Esophagus squamous epithelium (tissue), 5 donors: ENCODE data around the gene ARHGAP35. TPM values are rescaled to one million over a fixed set of nuclear protein-coding genes. Genes with fewer than 3 reads are reported as not detected.

Experiments
- DNase-seq: peaks from one replicate; lab custom pipeline; 2025; lab: John Stamatoyannopoulos, UW
- H3K27ac ChIP-seq, 4 donors: fragments of 200-600 bp; sonication (generic); one replicate each; pipeline ENCODE4 v1.5.1; 2016 to 2019; ENCODE audit warnings: mild to moderate bottlenecking in 1 of 4
- H3K27me3 ChIP-seq, 4 donors: fragments of 200-600 bp; sonication (generic); 1 replicate in 3 of 4; 2 replicates in 1 of 4; pipeline versions ENCODE4 v1.5.1 to v1.6.0; 2017 to 2021; ENCODE audit warnings: antibody characterized with exemption in 1 of 4
- H3K36me3 ChIP-seq, 3 donors: fragments of 200-600 bp; sonication (generic); one replicate each; pipeline ENCODE4 v1.5.1; 2016 to 2019
- H3K4me1 ChIP-seq, 3 donors: fragments of 200-600 bp; sonication (generic); one replicate each; pipeline ENCODE4 v1.5.1; 2017 to 2019
- H3K4me3 ChIP-seq, 4 donors: fragments of 200-600 bp; sonication (generic); 1 replicate in 3 of 4; 2 replicates in 1 of 4; pipeline ENCODE4 v1.5.1; 2016 to 2019; ENCODE audit warnings: mild to moderate bottlenecking in 2 of 4, moderate library complexity in 1 of 4
- H3K9me3 ChIP-seq, 3 donors: fragments of 200-600 bp; sonication (generic); one replicate each; pipeline ENCODE4 v1.5.1; 2016 to 2019
- POLR2A ChIP-seq, 4 donors: fragments of 450-650 bp; IDR thresholded peaks; one replicate each; pipeline ENCODE4 v1.6.1; 2017; ENCODE audit warnings: antibody characterized with exemption in 4 of 4, mild to moderate bottlenecking in 4 of 4, moderate library complexity in 3 of 4
- WGBS, 2 donors: methylation state at CpG; one replicate each; pipeline ENCODE4 v1.1.5; 2018; 5-methylcytosine and 5-hydroxymethylcytosine counted together
- intact Hi-C: fragments of 100-400 bp; cut with DNase I; formaldehyde crosslinking; loops from one replicate; pipeline ENCODE4 v1.15.0; 2022
- total RNA-seq, 4 donors: library from RNA; depleted of rRNA; stranded (reverse); fragments of >200 nt; gene quantifications; one replicate each; pipeline ENCODE4 v1.1.0, GENCODE V29; 2016
- TF ChIP-seq, protein P1 (sequence below), 6 experiments: fragments of 450-650 bp in 4 of 6; fragments of 200-600 bp in 2 of 6; sonication (generic) in 2 of 6; IDR thresholded peaks; one replicate each; pipeline ENCODE4 v1.5.1; 2016 to 2019; ENCODE audit warnings: antibody characterized with exemption in 6 of 6, mild to moderate bottlenecking in 4 of 6, moderate library complexity in 4 of 6
- donor health status: DM: yes; HTN: yes; CAD: no.

Gene ARHGAP35
- total RNA-seq, 4 donors from 2014 or later, result 28.6 to 41.6 (median 32.1) TPM

DNA sequence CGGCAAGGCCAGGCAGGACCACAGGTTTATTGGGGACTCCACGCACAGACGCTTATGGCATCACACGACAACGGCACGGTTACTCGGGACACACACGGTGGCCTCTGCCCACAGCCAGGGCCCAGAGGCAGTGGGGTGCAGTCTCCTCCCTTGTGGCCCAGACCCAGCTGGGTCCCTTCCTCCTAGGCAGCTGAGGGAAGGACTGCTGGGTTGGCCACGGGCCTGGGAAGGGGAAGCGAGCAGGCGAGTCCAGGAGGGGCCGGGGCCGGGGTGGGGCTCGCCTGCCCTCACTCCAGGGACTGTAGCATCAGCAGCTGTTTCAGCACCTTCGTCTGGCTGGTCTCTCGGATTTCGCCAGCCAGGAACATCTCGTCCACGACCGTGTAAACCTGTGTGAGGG, 22.6 kb upstream of the ARHGAP35 start:
- H3K36me3 ChIP-seq, result peaks cover 14 to 62% (median 23%) of the 10 kb centered on the region in 3 donors
- intact Hi-C loops, result no loop called here
- no peak for DNase-seq
- H3K4me3 ChIP-seq, result no peak overlapping the region
- no peak overlapping the region for H3K27ac ChIP-seq
- no peaks in the 10 kb centered on the region for H3K27me3 ChIP-seq
- H3K9me3 ChIP-seq, result no peaks in the 10 kb centered on the region
- peaks cover 13 to 55% (median 17%) of the 10 kb centered on the region in 3 donors for H3K4me1 ChIP-seq
- 87 to 97% methylated on average over 6 to 10 of the region's 20 CpGs for WGBS, 2 donors
- TF ChIP-seq POLR2A (IDR thresholded peaks at IDR 0.05), result no peak

DNA sequence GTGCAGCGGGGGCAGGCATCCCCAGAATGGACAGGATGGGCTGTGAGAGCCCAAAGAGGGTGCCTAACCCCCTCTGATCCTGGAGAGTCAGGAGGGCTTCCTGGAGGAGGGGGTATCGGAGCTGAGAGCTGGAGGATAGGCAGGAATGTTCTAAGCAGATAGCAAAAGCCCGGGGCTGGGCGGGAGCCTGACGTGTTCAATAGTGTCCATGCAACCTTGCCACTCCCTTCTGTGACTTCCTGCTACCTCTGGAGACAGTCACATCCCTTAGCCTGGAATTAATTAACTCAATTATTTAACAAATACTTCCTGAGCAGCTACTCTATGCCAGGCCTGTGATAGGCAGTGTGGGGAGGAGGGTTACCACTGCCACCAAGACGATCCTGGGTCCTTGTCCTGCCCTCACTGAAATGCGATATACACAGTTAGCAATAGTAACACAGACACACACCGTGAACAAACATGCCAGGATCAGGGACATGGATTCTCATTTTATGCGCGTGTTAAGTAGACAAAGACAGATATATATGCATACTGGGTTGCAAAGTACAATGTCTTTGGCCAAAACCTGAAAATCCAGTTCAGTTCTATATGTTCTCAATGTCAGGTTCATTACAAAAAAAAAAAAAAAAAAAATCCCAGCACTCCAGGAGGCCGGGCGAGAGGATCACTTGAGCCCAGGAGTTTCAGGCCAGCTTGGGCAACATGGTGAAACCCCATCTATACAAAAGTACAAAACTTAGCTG, 20.9 kb upstream of the ARHGAP35 start:
- no peaks in the 10 kb centered on the region for H3K27me3 ChIP-seq
- H3K4me1 ChIP-seq, result peaks cover 13 to 50% (median 17%) of the 10 kb centered on the region in 3 donors
- WGBS, 2 donors, result 49 to 55% methylated on average over 9 to 11 of the region's 12 CpGs
- DNase-seq, result no peak
- H3K36me3 ChIP-seq, result peaks cover 24 to 80% (median 28%) of the 10 kb centered on the region in 3 donors
- TF ChIP-seq POLR2A (IDR thresholded peaks at IDR 0.05), result no peak
- TF ChIP-seq, protein P1, sequence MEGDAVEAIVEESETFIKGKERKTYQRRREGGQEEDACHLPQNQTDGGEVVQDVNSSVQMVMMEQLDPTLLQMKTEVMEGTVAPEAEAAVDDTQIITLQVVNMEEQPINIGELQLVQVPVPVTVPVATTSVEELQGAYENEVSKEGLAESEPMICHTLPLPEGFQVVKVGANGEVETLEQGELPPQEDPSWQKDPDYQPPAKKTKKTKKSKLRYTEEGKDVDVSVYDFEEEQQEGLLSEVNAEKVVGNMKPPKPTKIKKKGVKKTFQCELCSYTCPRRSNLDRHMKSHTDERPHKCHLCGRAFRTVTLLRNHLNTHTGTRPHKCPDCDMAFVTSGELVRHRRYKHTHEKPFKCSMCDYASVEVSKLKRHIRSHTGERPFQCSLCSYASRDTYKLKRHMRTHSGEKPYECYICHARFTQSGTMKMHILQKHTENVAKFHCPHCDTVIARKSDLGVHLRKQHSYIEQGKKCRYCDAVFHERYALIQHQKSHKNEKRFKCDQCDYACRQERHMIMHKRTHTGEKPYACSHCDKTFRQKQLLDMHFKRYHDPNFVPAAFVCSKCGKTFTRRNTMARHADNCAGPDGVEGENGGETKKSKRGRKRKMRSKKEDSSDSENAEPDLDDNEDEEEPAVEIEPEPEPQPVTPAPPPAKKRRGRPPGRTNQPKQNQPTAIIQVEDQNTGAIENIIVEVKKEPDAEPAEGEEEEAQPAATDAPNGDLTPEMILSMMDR (IDR thresholded peaks at IDR 0.05), result no peak
- intact Hi-C loops, result loop anchor here (2.0 kb wide), 1 partner anchor 83 kb away; no protein-coding TSS in a partner anchor
- H3K9me3 ChIP-seq, result no peaks in the 10 kb centered on the region
- H3K4me3 ChIP-seq, result no peak overlapping the region
- H3K27ac ChIP-seq, result peak overlapping the region; percentile 83 to 91 (median 88)

DNA sequence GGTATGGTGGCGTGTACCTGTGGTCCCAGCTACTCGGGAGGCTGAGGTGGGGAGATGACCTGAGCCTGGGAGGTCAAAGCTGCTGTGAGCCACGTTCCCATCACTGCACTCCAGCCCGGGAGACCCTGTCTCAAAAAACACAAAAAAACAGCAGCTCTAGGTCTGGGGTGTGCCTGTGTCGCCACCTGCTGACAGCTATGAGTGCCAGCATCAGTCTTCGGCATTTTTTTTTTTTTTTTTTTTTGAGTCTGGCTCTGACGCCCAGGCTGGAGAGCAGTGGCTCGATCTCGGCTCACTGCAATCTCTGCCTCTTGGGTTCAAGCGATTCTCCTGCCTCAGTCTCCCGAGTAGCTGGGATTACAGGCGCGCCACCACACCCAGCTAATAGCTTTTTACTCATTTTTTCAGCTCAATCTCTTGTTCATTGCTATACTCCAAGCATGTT, 20.3 kb upstream of the ARHGAP35 start:
- Histone ChIP-seq H3K4me1 (peaks cover 13 to 50% (median 17%) of the 10 kb centered on the region in 3 donors), H3K4me3 (no peak overlapping the region), H3K9me3 (no peaks in the 10 kb centered on the region), H3K27me3 (no peaks in the 10 kb centered on the region), H3K36me3 (peaks cover 24 to 86% (median 28%) of the 10 kb centered on the region in 3 donors), H3K27ac (peak overlapping the region; percentile 83 to 91 (median 88))
- intact Hi-C loops, result loop anchor here (2.0 kb wide), 1 partner anchor 84 kb away; no protein-coding TSS in a partner anchor
- no peak for DNase-seq
- TF ChIP-seq, protein P1 (IDR thresholded peaks at IDR 0.05), result peak; percentile 52 to 89 (median 84)
- no peak for TF ChIP-seq POLR2A (IDR thresholded peaks at IDR 0.05)
- WGBS, 2 donors, result 9 to 16% methylated on average over 13 of the region's 13 CpGs

DNA sequence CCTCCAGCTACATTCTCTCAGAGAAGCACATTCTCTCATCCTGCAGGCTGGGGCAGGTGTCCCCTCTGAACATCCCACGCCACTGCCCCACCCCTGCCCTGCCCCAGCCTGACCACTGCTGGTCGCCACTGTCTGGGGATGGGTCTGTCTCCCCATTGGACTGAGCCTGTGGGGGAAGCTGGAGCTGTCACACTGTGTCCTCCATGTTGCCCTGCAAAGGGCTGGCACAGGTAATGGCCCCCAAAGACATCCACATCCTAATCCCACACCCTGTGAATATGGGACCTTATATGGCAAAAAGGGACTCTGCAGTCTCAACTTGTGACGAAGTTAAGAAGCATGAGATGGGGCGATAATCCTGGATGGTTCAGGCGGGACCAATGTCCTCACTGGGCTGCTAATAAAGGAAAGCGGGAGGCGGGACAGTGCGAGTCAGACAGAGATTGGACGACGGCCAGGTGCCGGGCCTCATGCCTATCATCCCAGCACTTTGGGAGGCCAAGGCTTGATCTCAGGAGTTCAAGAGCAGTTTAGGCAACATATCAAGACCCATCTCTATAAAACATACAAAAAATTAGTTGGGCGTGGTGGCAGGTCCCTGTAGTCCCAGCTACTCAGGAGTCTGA, 19.2 kb upstream of the ARHGAP35 start:
- DNase-seq, result no peak
- peaks cover 13 to 52% (median 17%) of the 10 kb centered on the region in 3 donors for H3K4me1 ChIP-seq
- no peaks in the 10 kb centered on the region for H3K9me3 ChIP-seq
- peak overlapping the region; percentile 83 to 91 (median 88) for H3K27ac ChIP-seq
- WGBS, 2 donors, result 52 to 62% methylated on average over 7 to 12 of the region's 12 CpGs
- H3K36me3 ChIP-seq, result peaks cover 28 to 91% (median 29%) of the 10 kb centered on the region in 3 donors
- H3K27me3 ChIP-seq, result no peaks in the 10 kb centered on the region
- intact Hi-C loops, result loop anchor here (2.0 kb wide), 1 partner anchor 85 kb away; no protein-coding TSS in a partner anchor
- H3K4me3 ChIP-seq, result no peak overlapping the region
- peak in 1 of 4 donors; percentile 8 for TF ChIP-seq POLR2A (IDR thresholded peaks at IDR 0.05)
- TF ChIP-seq, protein P1 (IDR thresholded peaks at IDR 0.05), result no peak

DNA sequence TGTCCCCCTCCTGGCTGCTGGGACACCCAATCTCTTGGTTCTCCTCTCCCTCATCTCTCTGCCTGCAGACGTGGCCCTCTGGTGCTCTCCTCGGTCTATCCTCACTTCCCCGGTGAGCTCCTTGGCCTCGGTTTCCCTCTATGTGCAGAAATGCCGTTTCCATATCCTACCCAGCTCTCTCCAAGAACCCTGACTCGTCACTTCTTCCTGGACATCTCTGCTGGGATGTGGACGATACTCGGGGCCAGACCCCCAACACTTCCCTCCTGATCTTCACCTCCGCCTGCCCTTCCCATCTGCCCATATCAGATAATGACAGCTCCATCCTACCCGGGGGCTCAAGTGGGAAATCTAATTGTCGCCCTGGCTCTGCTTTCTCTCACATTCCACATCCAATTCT, 18.0 kb upstream of the ARHGAP35 start:
- H3K27me3 ChIP-seq, result no peaks in the 10 kb centered on the region
- 82 to 89% methylated on average over 11 of the region's 11 CpGs for WGBS, 2 donors
- no peak for DNase-seq

More for the DNA sequence above, 18.0 kb upstream of the ARHGAP35 start:
- Histone ChIP-seq H3K36me3 (peaks cover 27 to 90% (median 29%) of the 10 kb centered on the region in 3 donors), H3K4me1 (peaks cover 13 to 48% (median 17%) of the 10 kb centered on the region in 3 donors), H3K27ac (peak overlapping the region; percentile 83 to 91 (median 88)), H3K9me3 (no peaks in the 10 kb centered on the region), H3K4me3 (no peak overlapping the region)
- no peak for TF ChIP-seq POLR2A (IDR thresholded peaks at IDR 0.05)
- TF ChIP-seq, protein P1 (IDR thresholded peaks at IDR 0.05), result no peak
- intact Hi-C loops, result no loop called here
